Panc1 (cell line): ENCODE results near the gene POLE.

ENCODE experiments used
- POLR2AphosphoS5 ChIP-seq: IDR thresholded peaks from 2 replicates; pipeline ENCODE4 v1.6.1; 2012; ENCODE audit warnings: mild to moderate bottlenecking, low read depth, low read length, moderate library complexity
- REST ChIP-seq, 2 experiments: IDR thresholded peaks; 2 replicates each; pipeline ENCODE4 v1.6.1; 2011 to 2012; ENCODE audit warnings: low read depth in 2 of 2, control low read depth in 1 of 2, low read length in 1 of 2, mild to moderate bottlenecking in 1 of 2, moderate library complexity in 1 of 2; ENCODE audit not compliant: insufficient read depth in 1 of 2
- SIN3A ChIP-seq: IDR thresholded peaks from 2 replicates; pipeline ENCODE4 v1.6.1; 2012; ENCODE audit warnings: low read depth, mild to moderate bottlenecking, low read length, moderate library complexity, borderline replicate concordance; ENCODE audit not compliant: insufficient read depth
- TCF7L2 ChIP-seq: IDR thresholded peaks from 2 replicates; pipeline ENCODE4 v1.6.1; 2011; ENCODE audit warnings: mild to moderate bottlenecking, low read depth, low read length, inconsistent platforms
- TF ChIP-seq, protein P1 (sequence below): fragments of 450-650 bp; IDR thresholded peaks from 2 replicates; pipeline ENCODE4 v1.5.1; 2017; ENCODE audit warnings: mild to moderate bottlenecking

DNA sequence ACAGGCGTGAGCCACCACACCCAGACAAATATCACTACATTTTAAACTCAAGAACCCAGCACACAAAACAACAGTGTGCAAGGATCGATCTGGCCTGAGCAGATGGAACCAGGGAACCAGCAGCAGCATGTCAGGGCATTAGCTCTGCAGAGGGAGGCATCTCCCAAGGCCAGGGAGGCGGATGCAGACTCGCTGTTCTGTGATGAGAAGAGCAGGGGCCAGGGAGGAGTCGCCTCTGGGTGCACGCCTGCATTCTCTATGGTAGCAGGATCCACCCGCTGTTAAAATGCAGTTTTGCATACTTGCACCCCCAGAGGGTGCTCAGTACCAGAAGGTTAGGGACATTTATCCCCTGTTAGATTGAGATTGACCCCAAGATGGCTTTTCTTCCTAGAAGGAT is 41.4 kb upstream of the POLE start:
- TF ChIP-seq, protein P1, sequence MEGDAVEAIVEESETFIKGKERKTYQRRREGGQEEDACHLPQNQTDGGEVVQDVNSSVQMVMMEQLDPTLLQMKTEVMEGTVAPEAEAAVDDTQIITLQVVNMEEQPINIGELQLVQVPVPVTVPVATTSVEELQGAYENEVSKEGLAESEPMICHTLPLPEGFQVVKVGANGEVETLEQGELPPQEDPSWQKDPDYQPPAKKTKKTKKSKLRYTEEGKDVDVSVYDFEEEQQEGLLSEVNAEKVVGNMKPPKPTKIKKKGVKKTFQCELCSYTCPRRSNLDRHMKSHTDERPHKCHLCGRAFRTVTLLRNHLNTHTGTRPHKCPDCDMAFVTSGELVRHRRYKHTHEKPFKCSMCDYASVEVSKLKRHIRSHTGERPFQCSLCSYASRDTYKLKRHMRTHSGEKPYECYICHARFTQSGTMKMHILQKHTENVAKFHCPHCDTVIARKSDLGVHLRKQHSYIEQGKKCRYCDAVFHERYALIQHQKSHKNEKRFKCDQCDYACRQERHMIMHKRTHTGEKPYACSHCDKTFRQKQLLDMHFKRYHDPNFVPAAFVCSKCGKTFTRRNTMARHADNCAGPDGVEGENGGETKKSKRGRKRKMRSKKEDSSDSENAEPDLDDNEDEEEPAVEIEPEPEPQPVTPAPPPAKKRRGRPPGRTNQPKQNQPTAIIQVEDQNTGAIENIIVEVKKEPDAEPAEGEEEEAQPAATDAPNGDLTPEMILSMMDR = no peak
- TF ChIP-seq TCF7L2 (no peak), POLR2AphosphoS5 (no peak), SIN3A (no peak), REST (IDR thresholded peaks at IDR 0.05; ENCODE audit: insufficient read depth in 1 of 2, low read depth in 2 of 2, low read length in 1 of 2) (no peak)
